Activated CD8-positive, alpha-beta memory T cell treated with anti-CD3 and anti-CD28 coated beads for 1 hour (primary cell): ENCODE measurements around the gene MTCL1.

Experiments used
- DNase-seq, 2 donors: peaks; one replicate each; pipeline ENCODE4 v3.0.0-alpha.2; 2020; ENCODE audit warnings: low read depth in 1 of 2; ENCODE audit errors: extremely low read depth in 1 of 2

MTCL1 gene

GRCh38 chr18:8854962-8855361 lies 149.6 kb downstream of the MTCL1 start:
- no peak for DNase-seq

GRCh38 chr18:8856212-8856611 lies 150.9 kb downstream of the MTCL1 start:
- DNase-seq, result no peak

DNA sequence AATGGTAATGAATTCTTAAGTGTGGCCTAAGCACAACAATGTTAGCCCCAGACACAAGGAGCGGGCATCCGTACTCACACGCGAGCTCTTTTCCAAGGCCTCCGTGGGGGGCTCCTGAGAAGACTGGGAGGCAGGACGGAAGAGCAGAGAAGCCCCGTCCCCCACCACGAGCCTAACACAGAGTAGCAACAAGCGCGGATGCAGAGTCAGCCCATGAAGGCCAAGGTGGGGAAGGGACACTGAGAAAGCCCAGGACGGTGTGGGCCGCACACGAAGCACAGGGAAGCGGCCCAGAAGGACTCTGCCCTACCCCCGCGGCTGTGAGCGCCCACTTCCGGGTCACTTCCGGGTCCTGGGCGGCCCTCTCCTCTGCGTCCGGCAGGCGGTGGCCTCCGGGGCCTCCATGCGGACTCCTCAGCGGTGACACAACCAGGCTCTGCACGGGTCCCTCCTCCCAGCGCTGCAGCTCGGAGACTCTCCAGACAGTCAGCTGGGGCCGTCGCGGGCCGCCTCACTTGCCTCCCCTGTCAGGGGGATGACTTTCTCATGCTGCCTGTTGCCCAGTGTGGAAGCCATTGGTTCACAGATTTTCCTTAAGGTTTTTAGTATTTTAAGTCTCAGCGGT lies 151.5 kb downstream of the MTCL1 start:
- no peak for DNase-seq

DNA sequence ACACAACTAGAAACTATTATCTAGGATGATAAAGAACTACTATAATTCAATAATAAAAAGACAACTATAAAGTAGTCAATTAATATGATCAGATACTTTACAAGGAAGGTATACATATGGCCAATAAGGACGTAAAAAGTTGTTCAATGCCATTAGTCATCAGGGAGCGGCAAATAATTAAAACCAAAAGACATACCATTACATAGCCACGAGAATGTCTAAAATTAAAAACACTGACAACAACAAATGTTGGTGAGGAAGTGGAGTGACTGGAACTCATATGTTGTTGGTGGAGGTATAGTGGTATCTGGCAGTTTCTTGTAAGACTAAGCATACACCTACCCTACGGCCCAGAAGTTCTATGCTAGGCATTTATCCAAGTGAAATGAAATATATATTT lies 152.4 kb downstream of the MTCL1 start:
- DNase-seq, result no peak

- DNase-seq, result no peak
Measured at GRCh38 chr18:8858888-8859511, 153.6 kb downstream of the MTCL1 start.

- DNase-seq, result no peak
Measured at GRCh38 chr18:8860845-8861642, 155.7 kb downstream of the MTCL1 start.

GRCh38 chr18:8863427-8863826 lies 158.1 kb downstream of the MTCL1 start:
- DNase-seq, result no peak

GRCh38 chr18:8865934-8866333 lies 160.6 kb downstream of the MTCL1 start:
- no peak for DNase-seq

DNA sequence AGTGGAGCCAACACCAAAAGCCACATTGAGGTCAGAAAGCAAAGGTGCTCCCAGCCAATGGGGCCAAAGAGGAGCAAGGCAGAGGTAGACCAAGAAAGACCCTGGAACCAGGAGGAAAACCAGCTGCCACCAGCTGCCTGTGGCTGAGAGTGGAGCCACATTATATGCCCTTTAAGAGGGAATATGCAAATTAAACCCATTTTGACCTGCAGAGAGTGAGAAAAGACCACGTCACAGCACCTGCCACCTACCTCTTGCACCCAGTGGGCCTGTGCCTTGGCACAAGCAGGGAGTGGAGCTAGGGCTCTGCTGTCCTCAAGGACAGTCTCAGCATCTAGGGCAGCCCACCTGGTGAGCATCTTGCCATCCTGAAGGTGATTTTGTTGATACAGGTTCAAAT lies 161.3 kb downstream of the MTCL1 start:
- DNase-seq, result no peak

- no peak for DNase-seq
Measured at GRCh38 chr18:8868276-8868675, 162.9 kb downstream of the MTCL1 start.

GRCh38 chr18:8868779-8869415 lies 163.5 kb downstream of the MTCL1 start:
- DNase-seq, result no peak

- no peak for DNase-seq
Measured at GRCh38 chr18:8869696-8870095, 164.3 kb downstream of the MTCL1 start.

DNA sequence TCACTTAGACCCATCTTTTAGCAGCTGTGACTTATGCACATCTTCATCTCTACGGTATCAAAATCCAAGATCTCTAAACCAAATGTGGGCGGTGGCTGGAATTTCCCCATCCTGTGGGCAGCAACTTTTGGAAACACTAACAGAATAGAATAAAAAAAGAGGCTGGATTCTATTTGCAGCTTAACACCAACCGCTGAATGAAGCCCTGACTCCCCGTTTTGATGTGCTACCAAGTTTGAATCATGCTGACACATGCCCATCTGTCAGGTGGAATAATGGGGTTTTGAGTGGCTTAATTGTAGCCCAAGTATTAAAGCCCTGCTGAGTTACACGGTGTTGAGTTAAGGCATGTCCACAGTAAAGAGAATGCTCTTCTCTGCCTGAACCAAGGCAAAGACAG lies 165.2 kb downstream of the MTCL1 start:
- DNase-seq, result no peak

GRCh38 chr18:8871489-8871888 lies 166.1 kb downstream of the MTCL1 start:
- no peak for DNase-seq

DNA sequence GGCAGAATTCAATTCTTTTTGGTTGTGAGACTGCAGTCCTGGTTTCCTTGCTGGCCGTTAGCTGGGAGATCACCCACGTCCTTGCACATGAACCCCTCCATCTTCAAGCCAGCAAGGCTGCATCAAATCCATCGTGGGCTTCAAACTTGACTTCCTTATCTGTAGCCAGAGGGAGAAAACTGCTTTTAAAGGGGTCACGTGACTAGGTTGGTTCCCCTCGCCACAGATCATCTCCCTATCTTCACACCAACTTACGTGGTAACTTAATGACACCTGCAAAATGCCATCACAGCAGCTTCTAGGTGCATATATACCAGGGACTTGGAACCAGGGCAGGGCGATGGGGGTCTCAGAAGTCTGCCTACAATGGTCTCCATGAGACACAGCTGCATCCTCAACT lies 169.5 kb downstream of the MTCL1 start:
- no peak for DNase-seq

DNA sequence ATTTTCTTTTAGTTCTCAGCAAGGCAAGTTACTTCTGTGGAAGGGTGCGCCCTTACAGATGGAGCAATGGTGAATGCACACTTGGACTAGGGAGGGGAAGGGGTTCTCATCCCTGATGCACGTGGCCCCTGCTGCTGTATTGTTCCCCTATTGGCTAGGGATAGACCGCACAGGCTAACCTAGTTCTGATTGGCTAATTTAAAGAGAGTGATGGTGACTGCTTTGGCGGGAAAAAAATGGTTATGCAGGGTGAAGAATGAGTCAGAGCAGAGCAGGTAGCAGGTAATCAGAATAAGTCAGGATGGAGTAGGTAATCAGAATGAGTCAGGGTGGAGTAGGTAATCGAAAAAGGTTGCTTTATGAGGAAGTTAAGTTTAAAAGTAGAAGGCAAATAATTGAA lies 171.5 kb downstream of the MTCL1 start:
- no peak for DNase-seq

GRCh38 chr18:8881103-8881502 lies 175.7 kb downstream of the MTCL1 start:
- no peak for DNase-seq
